HG02970 (cell line): ENCODE data around the gene PFN1.
A peak's percentile ranks its signal among the peaks of the same experiment; 100 is the strongest.

ENCODE experiments used
- ATAC-seq: cut with Tn5 transposase; IDR thresholded peaks from one replicate; pipeline ENCODE4 v1.9.1; 2021; ENCODE audit warnings: mild to moderate bottlenecking, moderate library complexity, moderate number of reproducible peaks; ENCODE audit not compliant: unreplicated experiment, low FRiP score

Gene PFN1

DNA sequence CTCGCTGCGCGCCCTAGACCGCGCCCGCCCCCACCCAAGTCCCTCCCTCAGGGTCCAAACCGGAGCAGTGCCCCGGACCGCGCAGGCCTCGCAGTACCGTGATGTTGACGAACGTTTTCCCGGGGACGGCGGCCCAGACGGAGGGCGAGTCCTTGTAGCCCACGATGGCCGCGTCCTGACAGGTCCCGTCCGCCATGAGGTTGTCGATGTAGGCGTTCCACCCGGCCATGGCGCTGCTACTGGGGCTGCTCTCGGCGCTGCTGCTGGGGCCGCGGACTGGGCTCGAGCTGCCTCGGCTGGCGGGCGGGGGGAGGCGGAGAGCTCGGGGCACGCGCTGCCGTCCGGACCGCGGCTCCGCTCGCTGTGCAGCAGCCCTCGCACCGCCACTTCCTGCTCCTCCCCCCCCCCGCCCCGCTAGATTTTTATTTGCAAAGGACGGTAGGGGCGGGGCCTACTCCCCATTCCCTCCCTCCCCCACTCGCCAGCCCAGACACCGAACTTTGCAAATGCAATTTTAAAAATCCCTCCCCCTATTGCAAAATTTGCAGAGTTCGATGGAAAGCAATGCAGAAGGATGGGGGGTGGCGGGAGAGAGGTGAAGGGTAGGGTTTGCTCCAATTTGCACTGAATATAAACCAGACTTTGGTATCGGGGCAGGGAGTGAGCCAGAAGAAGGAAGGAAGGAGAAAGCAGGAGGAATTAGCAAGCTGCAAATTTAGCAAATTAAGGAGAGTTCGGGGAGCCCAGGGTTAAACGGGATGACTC lies at the start of gene PFN1:
Gene PFN1 (minus strand): TSS at position 365 of the 765 bp plus-strand sequence. CDS start 136 bp downstream, at position 229.
- peak; percentile 25 for ATAC-seq

GRCh38 chr17:4997302-4998026 lies 49.1 kb upstream of the PFN1 start, which contains the start of the genes INCA1 and KIF1C:
Gene INCA1 (minus strand): TSS chr17:4997522. CDS start chr17:4994437, 3,085 bp downstream.
Gene KIF1C (plus strand): TSS chr17:4997950. CDS start chr17:5000247, 2,297 bp downstream.
- ATAC-seq, result peak; percentile 89

DNA sequence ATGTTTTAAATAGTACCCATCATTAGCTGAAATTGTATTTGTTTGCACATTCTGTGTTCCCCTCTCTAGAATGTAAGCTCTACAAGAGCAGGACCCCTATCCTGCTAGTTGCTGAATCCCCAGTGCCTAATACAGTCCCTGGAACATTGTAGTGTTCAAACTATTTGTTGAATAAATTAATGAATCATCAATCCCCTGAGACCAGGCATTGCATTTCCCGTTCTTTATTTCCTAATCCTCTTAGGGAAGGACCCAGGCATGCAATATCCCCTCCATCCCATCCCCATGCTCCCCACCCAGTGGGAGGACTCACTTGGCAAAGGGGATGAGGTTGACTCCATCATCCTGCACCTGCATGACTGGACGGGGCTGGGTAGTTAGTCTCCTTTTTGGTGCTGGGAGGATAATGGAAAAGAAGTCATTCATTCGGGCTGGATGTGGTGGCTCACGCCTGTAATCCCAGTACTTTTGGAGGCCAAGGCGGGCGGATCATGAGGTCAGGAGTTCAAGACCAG lies 45.8 kb upstream of the PFN1 start:
- ATAC-seq, result no peak

- ATAC-seq, result no peak
Observed at GRCh38 chr17:4987767-4988567, 39.6 kb upstream of the PFN1 start.

DNA sequence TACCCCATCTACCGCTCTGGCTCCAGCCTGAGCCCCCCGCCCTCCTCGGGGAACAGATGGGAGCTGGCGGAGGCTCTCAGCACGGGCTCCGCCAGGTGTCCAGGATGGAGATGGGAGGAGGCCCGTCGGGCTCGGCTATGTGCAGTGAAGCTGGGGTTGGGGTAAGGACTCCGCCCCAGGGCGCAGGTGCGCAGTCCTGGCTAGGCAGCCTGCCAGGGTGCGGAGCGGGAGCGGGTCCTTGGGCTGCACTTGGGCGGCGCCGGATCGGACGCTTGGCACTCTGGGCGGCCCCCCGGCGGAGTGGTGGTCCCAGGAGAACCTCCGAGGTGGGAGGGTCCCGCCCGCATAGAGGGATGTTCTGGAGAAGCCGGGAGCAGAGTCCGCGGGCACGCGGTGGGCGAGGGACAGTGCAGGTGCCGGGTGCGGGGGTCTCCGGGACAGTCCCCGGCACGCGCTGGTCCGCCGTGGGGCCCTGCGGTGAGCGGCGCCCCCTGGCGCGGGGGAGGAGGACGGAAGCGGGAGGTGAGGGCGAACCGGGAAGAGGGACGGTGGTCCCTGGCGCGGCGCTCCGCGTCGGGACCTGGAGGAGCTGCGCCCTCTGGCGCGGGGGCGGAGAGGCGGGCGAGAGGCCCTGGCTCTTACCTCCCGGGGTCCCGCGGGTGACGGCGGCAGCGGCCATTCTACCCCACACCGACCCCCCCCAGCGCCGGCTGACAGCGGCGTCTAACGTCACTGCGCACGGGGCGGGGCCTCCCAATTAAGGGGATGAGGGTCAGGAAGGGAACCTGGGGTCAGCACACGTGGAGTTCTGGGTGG lies 38.8 kb upstream of the PFN1 start, which contains the start of gene CAMTA2:
Gene CAMTA2 (minus strand): TSS at position 725 of the 816 bp plus-strand sequence. CDS start 1,453 bp downstream, outside the sequence.
- peak; percentile 63 for ATAC-seq

DNA sequence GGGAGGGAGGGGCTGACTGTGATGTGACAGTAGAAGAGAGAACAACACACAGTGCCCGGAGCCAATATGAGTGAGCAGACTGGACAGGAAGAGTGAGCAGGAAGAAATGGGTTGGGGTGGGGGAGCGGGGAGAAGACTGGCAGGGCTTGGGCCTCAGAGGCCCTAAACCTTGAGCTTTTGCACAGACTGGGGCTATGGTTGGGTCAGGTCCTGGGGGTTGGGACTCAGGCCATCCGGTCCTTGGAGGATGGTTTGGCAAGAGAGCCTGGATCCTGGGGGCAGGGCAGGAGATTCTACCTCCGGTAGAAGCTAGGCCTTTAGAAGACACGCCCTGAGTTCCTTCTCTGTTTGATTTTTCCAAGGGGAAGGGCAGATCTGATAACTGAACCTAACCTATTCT lies 38.1 kb upstream of the PFN1 start:
- ATAC-seq, result no peak

DNA sequence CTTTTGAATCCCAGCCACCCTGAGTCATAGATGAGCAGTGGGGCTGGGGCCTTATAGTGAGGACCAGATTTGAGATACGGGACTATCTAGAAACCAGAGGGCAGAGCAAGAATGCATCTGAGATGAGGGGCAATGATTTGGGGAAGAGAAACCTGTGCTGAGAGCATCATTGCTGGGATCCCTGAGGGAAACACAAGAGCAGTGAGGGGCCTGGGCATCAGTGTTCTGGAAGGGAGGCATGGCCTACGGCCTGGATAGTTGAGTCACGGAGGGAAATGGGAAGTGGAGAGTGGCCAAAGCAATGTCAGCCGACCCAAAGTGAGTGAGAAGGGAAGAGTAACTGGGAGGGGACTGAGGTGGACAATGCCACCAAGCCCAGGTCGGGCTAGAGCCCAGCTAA lies 34.0 kb upstream of the PFN1 start:
- no peak for ATAC-seq

DNA sequence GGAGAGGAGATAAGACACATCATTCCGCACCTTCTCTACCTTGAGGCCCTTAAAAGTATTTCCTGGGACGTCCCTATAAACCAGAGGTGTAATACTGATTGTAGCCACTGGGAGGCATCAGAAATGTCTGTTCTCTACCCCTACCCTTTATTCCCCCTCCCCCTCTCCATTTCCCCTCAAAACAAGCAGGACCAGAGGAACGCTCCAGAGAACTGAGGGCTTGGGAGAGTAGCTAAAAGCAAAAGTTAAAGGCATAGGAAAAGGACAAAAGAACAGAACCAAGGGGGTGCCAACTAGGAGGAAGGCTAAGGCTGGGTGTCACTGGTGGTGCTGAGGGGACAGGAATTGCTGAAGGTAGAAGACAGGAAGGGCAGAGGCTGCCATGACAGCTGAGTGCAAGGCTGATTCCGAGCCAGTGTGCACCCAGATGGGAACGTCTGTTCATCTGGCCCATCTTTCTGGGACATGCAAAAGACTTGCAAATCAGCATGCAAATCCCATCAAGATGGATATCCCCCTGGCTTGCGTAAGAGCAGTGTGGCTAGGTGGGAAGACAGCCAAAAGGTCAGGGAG lies 32.4 kb upstream of the PFN1 start:
- no peak for ATAC-seq

DNA sequence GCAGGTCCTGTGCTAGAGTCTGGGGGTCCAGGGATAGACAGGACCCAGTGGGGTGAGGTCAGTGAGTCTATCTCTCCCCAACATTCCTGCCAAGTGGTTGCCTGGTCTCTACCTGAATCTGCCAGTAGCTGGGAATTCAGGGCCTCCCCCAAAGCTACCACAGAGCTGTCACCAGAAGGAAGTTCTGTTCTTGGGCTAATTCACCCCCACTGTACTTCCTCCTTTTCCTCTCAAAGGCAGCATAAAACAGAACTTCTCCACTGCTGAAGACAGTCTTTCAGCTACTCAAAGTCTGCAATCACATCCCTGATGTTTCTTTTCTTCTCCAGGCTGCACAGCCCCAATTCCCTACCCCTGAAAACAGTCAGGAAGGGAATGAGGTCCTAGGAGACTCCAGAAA lies 30.4 kb upstream of the PFN1 start:
- no peak for ATAC-seq

DNA sequence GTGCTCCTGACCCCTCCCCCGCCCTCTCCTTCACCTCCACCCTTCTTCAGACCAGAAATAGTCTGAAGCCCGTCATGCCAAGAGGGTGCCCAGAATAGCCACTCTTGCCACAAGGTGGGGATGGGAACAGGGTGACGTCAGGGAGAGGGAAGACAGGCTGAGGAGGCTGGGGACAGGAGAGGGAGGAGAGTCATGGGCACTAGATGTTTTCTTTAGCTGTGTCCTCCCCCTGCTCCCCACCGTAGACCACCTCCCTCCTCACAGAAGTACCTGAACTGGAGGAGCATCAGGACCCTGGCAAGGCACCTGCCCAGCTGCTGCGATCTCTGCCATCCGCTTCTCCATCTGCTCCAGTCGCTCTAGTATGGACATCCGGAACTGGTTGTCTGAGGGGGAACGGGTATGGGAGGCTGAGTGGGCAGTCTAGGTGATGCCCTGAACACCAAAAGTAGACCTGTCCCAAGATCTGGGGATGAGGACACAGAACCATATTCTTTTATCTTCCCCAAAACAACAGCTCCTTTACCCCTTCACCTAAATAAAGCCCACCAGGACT lies 25.9 kb upstream of the PFN1 start:
- no peak for ATAC-seq

- ATAC-seq, result no peak
Observed at GRCh38 chr17:4973256-4974114, 25.2 kb upstream of the PFN1 start.

- no peak for ATAC-seq
Observed at GRCh38 chr17:4972752-4973151, 24.4 kb upstream of the PFN1 start.

- no peak for ATAC-seq
Observed at GRCh38 chr17:4972322-4972721, 24.0 kb upstream of the PFN1 start.

GRCh38 chr17:4971826-4972225 lies 23.5 kb upstream of the PFN1 start:
- no peak for ATAC-seq

DNA sequence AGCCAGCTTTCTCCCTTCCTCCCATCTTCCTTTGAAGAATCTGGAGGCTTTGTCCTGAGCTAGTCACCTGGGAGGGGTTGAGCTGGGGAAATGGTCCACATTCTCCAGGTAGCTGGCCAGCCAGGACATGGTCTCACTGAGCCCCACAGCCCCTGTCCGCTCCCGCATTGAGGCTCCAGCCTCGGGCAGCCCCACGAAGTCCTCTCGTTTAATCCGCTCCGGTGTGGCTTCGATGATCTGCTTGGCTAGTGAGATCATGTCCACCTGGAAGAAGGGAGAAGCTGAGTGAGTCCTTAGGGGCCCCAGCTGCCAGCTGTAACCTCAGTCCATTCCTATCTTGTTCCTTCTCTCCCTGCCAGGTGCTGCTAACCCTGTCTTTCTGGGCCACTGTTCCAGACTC lies 21.9 kb upstream of the PFN1 start:
- ATAC-seq, result no peak

DNA sequence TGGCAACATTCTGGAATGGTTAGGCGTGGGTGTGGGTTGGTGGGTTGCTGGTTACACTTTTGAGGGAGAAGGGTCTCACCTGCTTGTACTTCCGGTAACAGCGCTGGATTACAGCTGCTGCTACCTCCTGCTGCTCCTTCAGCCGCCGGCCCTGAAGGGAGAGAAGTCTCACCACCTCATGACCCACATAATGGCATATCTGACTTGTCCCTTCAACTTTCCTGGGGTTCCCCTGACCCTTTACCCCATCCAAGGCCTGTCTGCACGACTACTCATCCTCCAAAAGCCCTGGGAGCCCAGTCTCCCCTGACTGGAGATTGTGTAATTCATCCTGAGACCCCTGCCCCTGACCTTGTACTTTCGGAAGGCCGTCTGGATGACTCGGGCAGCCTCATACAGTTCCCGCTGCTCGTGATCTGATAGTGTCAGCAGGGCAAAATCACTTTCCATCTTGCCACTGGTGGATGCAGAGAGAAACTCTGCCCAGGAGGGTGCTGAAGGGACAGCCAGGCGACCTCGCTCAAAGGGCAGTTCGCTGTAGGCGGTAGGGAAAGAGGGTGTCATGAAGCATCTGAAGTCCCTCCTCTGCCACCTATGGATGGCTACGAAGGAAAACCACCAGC lies 21.3 kb upstream of the PFN1 start:
- ATAC-seq, result no peak

DNA sequence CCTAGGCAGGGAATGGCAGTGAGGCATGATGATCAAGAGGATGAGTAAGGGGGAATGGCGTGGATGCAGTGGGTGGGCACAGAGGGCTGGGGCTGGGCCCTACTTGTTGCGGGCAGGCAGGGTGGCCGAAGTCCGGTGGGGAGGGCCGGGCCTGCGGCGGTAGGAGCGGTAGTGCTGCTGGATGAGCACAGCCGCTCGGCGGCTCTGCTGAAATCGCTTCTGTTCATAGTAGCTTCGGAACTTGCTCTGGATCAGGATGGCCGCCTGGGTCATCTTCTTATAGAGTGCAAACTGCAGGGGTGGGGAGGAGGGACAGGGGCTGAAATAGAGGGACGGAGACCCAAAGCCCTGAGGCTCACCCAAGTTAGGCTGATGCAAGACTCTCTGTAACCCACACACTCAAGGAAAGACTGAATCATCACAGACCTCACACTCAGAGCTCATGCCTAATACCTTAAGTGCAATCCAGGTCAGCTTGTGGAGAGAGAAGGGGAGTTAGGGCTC lies 20.8 kb upstream of the PFN1 start:
- no peak for ATAC-seq
